Liver (tissue), 9 donors: ENCODE data around the gene PRSS16. TPM values are rescaled to one million over a fixed set of nuclear protein-coding genes. Genes with fewer than 3 reads are reported as not detected.
"Not testable (repeated sequence)": the region's sequence is repeated elsewhere in the genome, so short reads cannot be mapped to it uniquely, and the experiment has no call there.

Source experiments
- DNase-seq: peaks from one replicate; pipeline ENCODE4 v3.0.0-alpha.2; 2017; ENCODE audit warnings: low spot score
- H3K27ac ChIP-seq, 2 donors: one replicate each; pipeline ENCODE4 v1.7.0; 2013; ENCODE audit warnings: inconsistent platforms in 2 of 2, low read length in 2 of 2, control low read depth in 1 of 2, low read depth in 1 of 2, mild to moderate bottlenecking in 1 of 2
- H3K27me3 ChIP-seq, 4 donors: one replicate each; pipeline versions ENCODE4 v1.6.1 to v1.7.0; 2013; ENCODE audit warnings: low read length in 3 of 4, inconsistent platforms in 1 of 4, mild to moderate bottlenecking in 1 of 4, moderate library complexity in 1 of 4; ENCODE audit not compliant: control insufficient read depth in 4 of 4, insufficient read depth in 4 of 4
- H3K36me3 ChIP-seq, 4 donors: one replicate each; pipeline versions ENCODE4 v1.6.1 to v1.7.0; 2013; ENCODE audit warnings: low read length in 3 of 4, mild to moderate bottlenecking in 3 of 4, low read depth in 1 of 4, moderate library complexity in 1 of 4; ENCODE audit not compliant: control insufficient read depth in 4 of 4, insufficient read depth in 3 of 4
- H3K4me1 ChIP-seq, 4 donors: one replicate each; pipeline versions ENCODE4 v1.6.1 to v1.7.0; 2013; ENCODE audit warnings: low read length in 3 of 4, mild to moderate bottlenecking in 3 of 4, moderate library complexity in 1 of 4; ENCODE audit not compliant: control insufficient read depth in 4 of 4, insufficient read depth in 4 of 4
- H3K4me3 ChIP-seq, 3 donors: one replicate each; pipeline versions ENCODE4 v1.6.1 to v1.7.0; 2013; ENCODE audit warnings: low read length in 3 of 3, control low read depth in 1 of 3, low read depth in 1 of 3, mild to moderate bottlenecking in 1 of 3
- H3K9ac ChIP-seq, 2 donors: one replicate each; pipeline ENCODE4 v1.7.0; 2013; ENCODE audit warnings: low read length in 2 of 2, mild to moderate bottlenecking in 2 of 2, moderate library complexity in 2 of 2, control low read depth in 1 of 2, low read depth in 1 of 2
- H3K9me3 ChIP-seq, 4 donors: one replicate each; pipeline versions ENCODE4 v1.6.1 to v1.7.0; 2013; ENCODE audit warnings: low read length in 3 of 4; ENCODE audit not compliant: control insufficient read depth in 4 of 4
- ATF3 ChIP-seq: IDR thresholded peaks from 2 replicates; pipeline ENCODE4 v1.6.1; 2016; ENCODE audit warnings: antibody characterized with exemption
- CTCF ChIP-seq: fragments of 150-350 bp; IDR thresholded peaks from 2 replicates; pipeline ENCODE4 v1.5.1; 2017; ENCODE audit warnings: improper control_type of control experiment, low read depth, low read length; ENCODE audit not compliant: missing input control
- FOXA2 ChIP-seq: IDR thresholded peaks from 2 replicates; pipeline ENCODE4 v1.6.1; 2016; ENCODE audit warnings: antibody characterized with exemption
- JUND ChIP-seq, 2 donors: IDR thresholded peaks; 2 replicates each; pipeline ENCODE4 v1.6.1; 2016; ENCODE audit warnings: antibody characterized with exemption in 2 of 2
- REST ChIP-seq: IDR thresholded peaks from 2 replicates; pipeline ENCODE4 v1.6.1; 2016; ENCODE audit warnings: antibody characterized with exemption, mild to moderate bottlenecking
- TAF1 ChIP-seq: conservative IDR thresholded peaks from 2 replicates; pipeline ENCODE4 v1.6.1; 2016; ENCODE audit warnings: antibody characterized with exemption, mild to moderate bottlenecking
- YY1 ChIP-seq: IDR thresholded peaks from 2 replicates; pipeline ENCODE4 v1.6.1; 2016; ENCODE audit warnings: antibody characterized with exemption, mild to moderate bottlenecking
- WGBS: extraction: QIAGEN DNeasy Blood & Tissue Kit; methylation state at CpG from one replicate; pipeline ENCODE4 v1.1.7; 2013; 5-methylcytosine and 5-hydroxymethylcytosine counted together
- polyA plus RNA-seq, 2 donors: library from polyadenylated mRNA; stranded (reverse) in 1 of 2; unstranded in 1 of 2; fragments of 200-250 nt in 1 of 2; fragments of >200 nt in 1 of 2; fragmentation: Nextera tagmentation in 1 of 2; extraction: Ambion mirVana in 1 of 2; gene quantifications; one replicate each; pipeline versions ENCODE4 v1.2.1 to v1.2.3, GENCODE V29; 2013 to 2015
- total RNA-seq, 2 donors: library from RNA; depleted of rRNA; stranded (reverse); fragments of >200 nt; gene quantifications; one replicate each; pipeline ENCODE4 v1.2.3, GENCODE V29; 2014
- donor health status: healthy.
- donor health status: healthy.
- donor health status: healthy.
- donor health status: healthy.
- donor health status: healthy.

Gene PRSS16
- total and polyA plus RNA-seq, 4 donors: 0.06 to 0.42 TPM; not detected in 2

GRCh38 chr6:27260836-27261375 lies 13.4 kb downstream of the PRSS16 start:
- Histone ChIP-seq H3K9me3 (peaks cover 0 to 11% (median 3%) of the 10 kb centered on the region in 4 donors), H3K27ac (no peak overlapping the region), H3K4me1 (no peaks in the 10 kb centered on the region), H3K9ac (no peak overlapping the region), H3K27me3 (peaks cover 2 to 16% (median 10%) of the 10 kb centered on the region in 4 donors), H3K4me3 (no peak overlapping the region), H3K36me3 (no peaks in the 10 kb centered on the region)
- no peak for DNase-seq
- no peak for TF ChIP-seq YY1
- no peak for TF ChIP-seq CTCF
- no peak for TF ChIP-seq JUND (IDR thresholded peaks at IDR 0.05)
- TF ChIP-seq TAF1: no peak
- 13% methylated on average over 30 of the region's 30 CpGs for WGBS

GRCh38 chr6:27263886-27264285 lies 16.4 kb downstream of the PRSS16 start:
- WGBS: 78% methylated on average over 8 of the region's 8 CpGs
- Histone ChIP-seq H3K27me3 (peaks cover 3 to 21% (median 17%) of the 10 kb centered on the region in 4 donors), H3K9ac (no peak overlapping the region), H3K27ac (no peak overlapping the region), H3K4me1 (no peaks in the 10 kb centered on the region), H3K36me3 (no peaks in the 10 kb centered on the region), H3K9me3 (peaks cover 0 to 21% (median 5%) of the 10 kb centered on the region in 4 donors), H3K4me3 (no peak overlapping the region)
- no peak for DNase-seq
- TF ChIP-seq FOXA2: no peak
- no peak for TF ChIP-seq REST
- no peak for TF ChIP-seq ATF3

GRCh38 chr6:27267003-27267402 lies 19.5 kb downstream of the PRSS16 start:
- DNase-seq, H3K27ac ChIP-seq, H3K4me3 ChIP-seq, H3K36me3 ChIP-seq, H3K9ac ChIP-seq, H3K4me1 ChIP-seq: not testable (repeated sequence)
- Histone ChIP-seq H3K27me3 (peaks cover 2 to 11% (median 7%) of the 10 kb centered on the region in 4 donors), H3K9me3 (peaks cover 0 to 10% (median 3%) of the 10 kb centered on the region in 4 donors)
- WGBS: 85% methylated on average over 3 of the region's 3 CpGs
